ENCODE results near the gene FLYWCH2.

DNA sequence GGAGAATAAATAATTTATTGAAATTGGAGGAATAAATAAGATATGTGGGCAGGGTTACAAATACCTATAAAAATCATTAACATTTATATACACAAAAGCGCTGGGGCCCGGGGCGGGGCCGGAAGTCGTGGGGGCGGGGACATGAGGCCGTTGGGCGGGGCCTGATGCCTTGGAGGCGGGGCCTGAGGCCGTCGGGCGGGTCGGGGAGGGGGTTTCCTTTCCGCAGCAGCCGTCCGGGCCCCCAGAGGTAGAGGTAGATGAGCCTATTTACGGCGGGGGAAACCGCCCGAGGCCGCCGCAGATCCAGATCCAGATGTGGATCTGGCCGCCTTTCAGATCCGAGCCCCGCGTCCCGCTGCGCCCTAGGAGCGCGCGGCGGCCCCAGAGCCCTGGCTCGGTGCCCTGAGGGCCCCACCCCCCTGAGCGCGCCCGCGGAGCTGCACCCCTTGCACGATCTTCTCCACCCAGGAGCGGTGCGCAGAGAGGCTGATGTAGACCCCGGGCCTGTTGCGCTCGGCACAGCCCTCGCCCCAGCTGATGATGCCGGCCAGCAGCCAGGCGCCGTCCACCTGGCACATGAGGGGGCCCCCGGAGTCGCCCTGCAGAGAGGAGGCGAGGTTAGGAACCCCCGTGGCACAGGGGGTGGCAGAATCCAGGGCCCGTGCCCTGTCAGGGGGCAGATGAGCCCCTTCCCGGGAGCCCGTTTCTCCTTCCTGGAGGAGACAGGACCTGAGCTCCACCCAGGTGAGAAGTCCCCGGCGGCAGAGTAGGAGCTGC, 30.1 kb upstream of the FLYWCH2 start:
- TF ChIP-seq WHSC1 (IDR thresholded peaks at IDR 0.05; ENCODE audit: low read length) = no peak
- TF ChIP-seq ZNF232 (CRISPR knock-in tag; IDR thresholded peaks at IDR 0.05) = no peak
- TF ChIP-seq ZNF398 (CRISPR knock-in tag; IDR thresholded peaks at IDR 0.05) = no peak
- no peak for TF ChIP-seq SMARCC2 (IDR thresholded peaks at IDR 0.05; ENCODE audit: low read depth)
- TF ChIP-seq NFIC (IDR thresholded peaks at IDR 0.05) = peak; percentile 49
- no peak for TF ChIP-seq ZSCAN29 (IDR thresholded peaks at IDR 0.05)
- TF ChIP-seq, protein P1, sequence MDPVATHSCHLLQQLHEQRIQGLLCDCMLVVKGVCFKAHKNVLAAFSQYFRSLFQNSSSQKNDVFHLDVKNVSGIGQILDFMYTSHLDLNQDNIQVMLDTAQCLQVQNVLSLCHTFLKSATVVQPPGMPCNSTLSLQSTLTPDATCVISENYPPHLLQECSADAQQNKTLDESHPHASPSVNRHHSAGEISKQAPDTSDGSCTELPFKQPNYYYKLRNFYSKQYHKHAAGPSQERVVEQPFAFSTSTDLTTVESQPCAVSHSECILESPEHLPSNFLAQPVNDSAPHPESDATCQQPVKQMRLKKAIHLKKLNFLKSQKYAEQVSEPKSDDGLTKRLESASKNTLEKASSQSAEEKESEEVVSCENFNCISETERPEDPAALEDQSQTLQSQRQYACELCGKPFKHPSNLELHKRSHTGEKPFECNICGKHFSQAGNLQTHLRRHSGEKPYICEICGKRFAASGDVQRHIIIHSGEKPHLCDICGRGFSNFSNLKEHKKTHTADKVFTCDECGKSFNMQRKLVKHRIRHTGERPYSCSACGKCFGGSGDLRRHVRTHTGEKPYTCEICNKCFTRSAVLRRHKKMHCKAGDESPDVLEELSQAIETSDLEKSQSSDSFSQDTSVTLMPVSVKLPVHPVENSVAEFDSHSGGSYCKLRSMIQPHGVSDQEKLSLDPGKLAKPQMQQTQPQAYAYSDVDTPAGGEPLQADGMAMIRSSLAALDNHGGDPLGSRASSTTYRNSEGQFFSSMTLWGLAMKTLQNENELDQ (CRISPR knock-in tag; IDR thresholded peaks at IDR 0.05; ENCODE audit: borderline replicate concordance) = no peak
- TF ChIP-seq ZKSCAN3 (CRISPR knock-in tag; IDR thresholded peaks at IDR 0.05) = no peak
- TF ChIP-seq MAFF (IDR thresholded peaks at IDR 0.05; ENCODE audit: low read length) = no peak
